H1 (cell line): ENCODE results near the gene RNU11. TPM values are rescaled to one million over a fixed set of nuclear protein-coding genes. Genes with fewer than 3 reads are reported as not detected.

ENCODE experiments used
- polyA plus RNA-seq, 7 experiments: library from polyadenylated mRNA; depleted of rRNA in 3 of 7; stranded (reverse) in 5 of 7; unstranded in 2 of 7; fragments of >200 nt in 5 of 7; fragments of 200-250 nt in 2 of 7; gene quantifications; 1 replicate in 5 of 7; 2 replicates in 1 of 7; 4 replicates in 1 of 7; pipeline versions ENCODE4 v1.2.1 to v1.2.3, GENCODE V29; 2011 to 2013; ENCODE audit warnings: missing spikeins in 2 of 7, mixed read lengths in 2 of 7
- small RNA-seq: library from polyadenylated mRNA; stranded (forward); fragments of <200 nt; extraction: miRNeasy Mini kit (QIAGEN cat#:217004); gene quantifications from one replicate; pipeline ENCODE3, GENCODE V24; 2013; ENCODE audit not compliant: insufficient read depth
- total RNA-seq: library from RNA; stranded (reverse); fragmentation: NEBNext Ultra II Directional; extraction: Animal tissue kit (Norgen Biotek cat#: 25700); gene quantifications from 2 replicates; pipeline ENCODE4 v1.2.1, GENCODE V29; 2021

RNU11 gene
- total and polyA plus RNA-seq, 2 of the 8 experiments (the other 6 are each of a cell fraction or from before 2014, with no cell fraction given): not detected

Small RNA genes lying within 50 kb of the gene (small RNA-seq; reads per million reads assigned to genes)
- not detected for gene RF00422
- gene RNU11: not detected

Other genes with a start within 250 kb of the RNU11 start
- gene RCC1, start 142.6 kb upstream of the RNU11 start, total RNA-seq: 98.4 and 101 TPM in 2 replicates
- 48.5 and 66.4 TPM in 2 replicates for gene RCC1, start 142.6 kb upstream of the RNU11 start, polyA plus RNA-seq (2011; rRNA removed)
- gene TRNAU1AP, start 95.5 kb upstream of the RNU11 start, total RNA-seq: 30.8 and 35.2 TPM in 2 replicates
- 22.9 and 37.1 TPM in 2 replicates for gene TRNAU1AP, start 95.5 kb upstream of the RNU11 start, polyA plus RNA-seq (2011; rRNA removed)
- gene RAB42, start 56.3 kb upstream of the RNU11 start, total RNA-seq: 12.5 and 13.6 TPM in 2 replicates
- gene RAB42, start 56.3 kb upstream of the RNU11 start, polyA plus RNA-seq (2011; rRNA removed): 15.1 and 16.6 TPM in 2 replicates
- 23.7 and 27.2 TPM in 2 replicates for gene TAF12, start 5.5 kb upstream of the RNU11 start, total RNA-seq
- 16.3 and 25.1 TPM in 2 replicates for gene TAF12, start 5.5 kb upstream of the RNU11 start, polyA plus RNA-seq (2011; rRNA removed)
- 26.2 and 28.1 TPM in 2 replicates for gene GMEB1, start 20.2 kb downstream of the RNU11 start, total RNA-seq
- gene GMEB1, start 20.2 kb downstream of the RNU11 start, polyA plus RNA-seq (2011; rRNA removed): 10.9 and 13.3 TPM in 2 replicates
- 159 and 164 TPM in 2 replicates for gene YTHDF2, start 88.3 kb downstream of the RNU11 start, total RNA-seq
- 101 and 128 TPM in 2 replicates for gene YTHDF2, start 88.3 kb downstream of the RNU11 start, polyA plus RNA-seq (2011; rRNA removed)
- 3.3 and 3.7 TPM in 2 replicates for gene OPRD1, start 163.6 kb downstream of the RNU11 start, total RNA-seq
- 2.5 and 2.6 TPM in 2 replicates for gene OPRD1, start 163.6 kb downstream of the RNU11 start, polyA plus RNA-seq (2011; rRNA removed)